GM19397 (cell line): ENCODE data around the gene ARCN1.
"Not testable (repeated sequence)": the region's sequence is repeated elsewhere in the genome, so short reads cannot be mapped to it uniquely, and the experiment has no call there.

Source experiments
- ATAC-seq: cut with Tn5 transposase; IDR thresholded peaks from one replicate; pipeline ENCODE4 v1.9.1; 2021; ENCODE audit warnings: mild to moderate bottlenecking, moderate library complexity; ENCODE audit not compliant: unreplicated experiment

The ARCN1 gene

DNA sequence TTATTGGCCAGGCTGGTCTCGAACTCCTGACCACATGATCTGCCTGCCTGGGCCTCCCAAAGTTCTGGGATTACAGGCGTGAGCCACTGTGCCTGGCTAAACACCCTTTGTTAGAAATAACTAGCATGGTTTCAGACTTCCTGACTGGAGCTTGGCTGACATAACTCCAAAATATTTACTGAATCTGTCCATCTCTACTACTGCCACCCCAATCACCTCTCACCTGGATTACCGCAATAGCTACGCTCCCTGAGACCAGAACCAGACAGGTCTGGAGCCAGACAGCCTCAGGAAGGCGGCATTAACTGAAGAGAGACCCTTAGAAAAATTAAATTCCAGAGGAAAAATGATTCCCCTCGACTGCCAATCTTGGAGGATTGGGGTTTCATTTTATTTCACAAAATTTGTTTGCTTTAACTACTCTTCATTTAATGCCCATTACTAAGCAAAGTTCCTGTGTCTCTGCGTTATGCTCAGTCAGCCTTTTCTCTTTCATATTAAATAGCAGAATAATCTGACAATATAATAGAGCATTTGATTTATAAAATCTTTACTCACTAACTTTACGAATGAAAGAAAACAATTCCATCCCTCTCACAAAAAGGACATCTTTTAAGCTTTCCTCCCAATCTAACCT lies 28.1 kb upstream of the ARCN1 start:
- no peak for ATAC-seq

DNA sequence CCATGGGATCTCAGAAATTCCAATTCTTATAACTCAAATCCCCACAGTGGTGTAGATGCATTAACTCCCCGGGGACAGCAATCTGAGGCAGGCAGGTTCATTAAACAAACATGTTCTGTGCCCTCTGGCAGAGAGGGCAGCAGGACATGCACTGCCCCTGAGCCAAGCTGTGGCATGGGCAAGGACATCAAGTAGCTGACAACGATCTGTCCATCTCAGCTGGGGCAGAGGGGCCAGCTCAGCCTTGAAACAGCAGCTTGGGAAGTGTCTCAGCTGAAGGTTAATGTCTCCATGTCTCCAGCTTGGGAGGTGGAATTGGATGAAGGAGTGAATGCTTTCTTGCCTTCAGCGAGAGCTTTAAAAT lies 27.6 kb upstream of the ARCN1 start:
- no peak for ATAC-seq

DNA sequence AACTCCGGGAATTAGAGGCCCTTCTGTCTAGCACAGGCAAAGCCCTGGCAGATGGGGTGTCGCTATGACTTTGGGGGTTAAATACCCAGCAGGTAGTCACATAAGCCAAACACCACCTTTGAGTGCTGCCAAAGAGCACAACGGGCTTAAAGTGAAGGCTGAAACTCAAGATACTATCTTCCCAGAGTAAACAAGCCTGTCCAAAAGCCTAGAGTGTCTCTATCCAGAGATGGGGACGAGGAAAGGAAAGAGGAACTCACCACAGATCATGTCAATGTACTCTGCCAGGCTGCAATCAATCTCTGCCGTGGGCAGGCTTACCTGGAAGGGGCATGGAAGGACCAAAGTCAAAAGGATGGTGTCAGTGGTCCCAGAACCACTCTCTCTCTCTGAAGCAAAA lies 26.7 kb upstream of the ARCN1 start:
- ATAC-seq: no peak

DNA sequence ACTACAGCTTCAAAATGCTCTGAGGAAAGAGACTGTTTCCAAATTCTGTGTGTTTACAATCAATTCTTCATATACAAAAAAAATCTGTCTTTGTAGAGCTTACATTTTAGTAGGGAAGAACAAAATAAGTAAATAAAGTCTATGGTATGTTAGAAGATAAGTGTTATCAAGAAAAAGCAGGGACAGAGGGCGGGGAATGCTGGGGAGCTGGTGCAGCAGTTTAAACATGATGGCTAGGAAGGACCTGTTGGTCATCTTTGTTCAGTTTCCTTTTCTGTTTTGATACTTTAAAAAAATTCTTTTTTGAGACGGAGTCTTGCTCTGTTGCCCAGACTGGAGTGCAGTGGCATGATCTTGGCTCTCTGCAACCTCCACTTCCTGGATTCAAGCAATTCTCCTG lies 25.1 kb upstream of the ARCN1 start:
- ATAC-seq: no peak

DNA sequence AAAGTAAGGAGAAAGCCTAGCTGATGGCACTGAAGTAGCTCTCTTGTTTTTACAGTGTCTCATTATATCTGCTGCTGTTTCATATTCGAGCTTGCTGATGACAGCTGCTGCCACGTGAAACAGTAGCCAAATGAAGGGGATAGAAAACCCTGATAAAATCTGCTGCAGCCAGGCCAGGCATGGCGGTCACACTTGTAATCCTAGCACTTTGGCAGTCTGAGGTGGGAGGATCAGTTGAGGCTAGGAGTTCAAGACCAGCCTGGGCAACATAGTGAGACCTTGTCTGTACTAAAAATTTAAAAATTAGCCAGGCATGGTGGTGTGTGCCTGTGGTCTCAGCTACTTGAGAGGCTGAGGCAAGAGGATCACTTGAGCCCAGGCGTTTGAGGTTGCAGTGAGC lies 19.9 kb upstream of the ARCN1 start:
- ATAC-seq: no peak

DNA sequence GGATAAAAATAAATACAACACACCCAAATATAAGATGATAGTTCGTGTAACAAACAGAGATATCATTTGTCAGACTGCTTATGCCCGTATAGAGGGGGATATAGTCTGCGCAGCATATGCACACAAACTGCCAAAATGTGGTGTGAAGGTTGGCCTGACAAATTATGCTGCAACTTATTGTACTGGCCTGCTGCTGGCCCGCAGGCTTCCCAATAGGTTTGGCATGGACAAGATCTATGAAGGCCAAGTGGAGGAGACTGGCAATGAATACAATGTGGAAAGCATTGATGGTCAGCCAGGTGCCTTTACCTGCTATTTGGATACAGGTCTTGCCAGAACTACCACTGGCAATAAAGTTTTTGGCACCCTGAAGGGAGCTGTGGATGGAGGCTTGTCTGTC lies 11.4 kb upstream of the ARCN1 start:
- no peak for ATAC-seq

DNA sequence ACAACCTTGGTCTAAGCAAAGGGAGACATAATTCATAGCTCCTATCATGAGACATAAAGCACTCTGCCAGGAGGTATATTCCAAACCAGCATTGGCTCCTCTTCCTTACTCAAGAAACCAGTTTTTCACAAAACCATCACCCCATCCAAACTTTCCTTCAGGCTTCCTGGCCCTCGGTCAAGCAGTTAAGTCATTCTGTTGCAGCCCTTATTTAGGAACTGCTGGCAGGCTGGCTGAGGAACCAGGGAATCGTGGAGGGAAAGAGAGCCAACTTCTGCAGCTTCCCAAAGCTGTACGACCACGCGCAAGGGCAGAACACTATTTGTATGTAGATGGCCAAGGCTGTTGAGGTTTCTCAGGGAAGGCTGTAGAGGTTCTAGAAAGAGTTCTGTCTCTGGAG lies 7.2 kb upstream of the ARCN1 start:
- ATAC-seq: no peak

DNA sequence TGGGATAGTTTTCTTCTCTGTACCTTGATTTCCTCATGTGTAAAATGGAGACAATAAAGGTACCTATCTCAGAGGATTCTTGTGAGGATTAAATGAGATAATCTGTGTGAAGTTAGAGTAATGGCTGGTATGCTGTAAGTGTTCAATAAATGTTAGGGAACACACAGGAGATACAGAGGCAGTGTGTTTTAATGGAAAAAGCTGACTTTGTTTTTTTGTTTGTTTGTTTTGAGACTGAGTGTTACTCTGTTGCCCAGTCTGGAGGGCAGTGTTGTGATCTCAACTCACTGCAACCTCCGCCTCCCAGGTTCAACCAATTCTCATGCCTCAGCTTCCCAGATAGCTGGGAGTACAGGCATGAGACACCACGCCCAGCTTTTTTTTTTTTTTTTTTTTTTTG lies 2.5 kb upstream of the ARCN1 start:
- ATAC-seq: no peak

DNA sequence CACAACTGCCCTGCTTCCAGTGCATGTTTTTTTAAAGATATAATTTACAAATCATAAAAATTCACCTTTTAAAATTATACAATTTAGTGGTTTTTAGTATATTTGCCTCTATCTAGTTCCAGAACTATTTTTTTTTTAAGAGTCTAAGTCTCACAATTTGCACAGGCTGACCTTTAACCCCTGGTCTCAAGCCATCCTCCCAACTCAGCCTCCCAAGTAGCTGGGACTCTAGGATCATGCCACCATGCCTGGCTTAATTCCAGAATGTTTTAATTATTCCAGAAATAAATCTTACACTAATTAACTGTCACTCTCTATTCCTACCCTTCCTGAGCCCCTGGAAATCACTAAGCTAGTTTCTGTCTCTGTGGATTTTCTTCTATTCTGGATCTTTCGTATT lies 1.4 kb upstream of the ARCN1 start:
- ATAC-seq: no peak

DNA sequence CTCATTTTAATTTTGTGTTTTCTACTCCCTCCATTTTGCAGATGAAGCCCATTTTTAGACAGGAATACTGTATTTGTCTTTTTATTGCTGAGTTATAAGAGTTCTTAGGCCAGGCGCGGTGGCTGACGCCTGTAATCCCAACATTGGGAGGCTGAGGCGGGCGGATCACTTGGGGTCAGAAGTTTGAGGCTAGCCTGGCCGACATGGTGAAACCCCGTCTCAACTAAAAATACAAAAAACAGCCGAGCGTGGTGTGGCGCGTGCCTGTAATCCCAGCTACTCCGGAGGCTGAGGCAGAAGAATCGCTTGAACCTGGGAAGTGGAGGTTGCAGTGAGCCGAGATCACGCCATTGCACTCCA lies 528 bp upstream of the ARCN1 start:
- ATAC-seq: not testable (repeated sequence)

DNA sequence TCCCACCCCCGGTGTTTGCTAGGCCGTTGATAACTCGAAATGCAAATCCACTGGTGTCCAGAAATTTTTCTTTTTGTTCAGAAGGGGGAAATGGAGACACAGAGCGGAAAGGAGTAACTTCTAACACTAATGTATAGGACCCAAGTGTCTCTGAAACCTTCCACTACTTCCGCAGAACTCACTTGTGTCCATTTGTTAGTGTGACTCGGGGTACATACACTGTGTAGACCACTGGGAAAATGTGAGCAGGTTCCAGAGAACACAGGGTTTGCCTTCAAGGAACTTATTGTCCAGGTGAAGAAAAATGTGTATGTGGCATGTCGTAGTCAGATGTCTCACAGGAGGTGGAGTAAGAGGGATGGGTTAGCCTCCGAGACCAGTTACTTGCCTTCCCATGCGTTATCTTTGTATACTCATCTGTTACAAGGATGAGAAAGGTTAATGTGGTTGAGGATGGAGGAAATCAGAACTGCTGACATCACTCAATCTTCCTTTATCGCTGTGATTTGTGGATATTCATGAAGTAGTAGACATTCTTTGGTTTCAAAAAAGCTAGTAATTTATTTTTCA lies 857 bp downstream of the ARCN1 start:
- ATAC-seq: peak; percentile 12

DNA sequence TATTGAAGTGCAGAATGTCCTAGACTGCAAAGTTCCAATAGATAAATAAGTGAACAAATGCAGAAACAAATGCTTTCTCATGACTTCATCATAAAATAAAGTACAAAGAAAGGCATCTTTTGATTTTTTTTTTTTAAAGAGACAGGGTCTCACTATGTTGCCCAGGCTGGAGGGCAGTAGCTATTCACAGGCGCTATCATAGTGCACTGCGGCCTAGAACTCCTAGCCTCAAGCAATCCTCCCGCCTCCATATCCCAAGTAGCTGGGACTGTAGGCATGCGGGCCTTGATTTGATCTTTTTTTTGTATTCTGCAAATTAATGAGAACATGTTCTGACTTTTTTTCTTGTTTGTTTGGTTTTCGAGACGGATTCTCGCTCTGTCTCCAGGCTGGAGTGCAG lies 2.4 kb downstream of the ARCN1 start:
- no peak for ATAC-seq

DNA sequence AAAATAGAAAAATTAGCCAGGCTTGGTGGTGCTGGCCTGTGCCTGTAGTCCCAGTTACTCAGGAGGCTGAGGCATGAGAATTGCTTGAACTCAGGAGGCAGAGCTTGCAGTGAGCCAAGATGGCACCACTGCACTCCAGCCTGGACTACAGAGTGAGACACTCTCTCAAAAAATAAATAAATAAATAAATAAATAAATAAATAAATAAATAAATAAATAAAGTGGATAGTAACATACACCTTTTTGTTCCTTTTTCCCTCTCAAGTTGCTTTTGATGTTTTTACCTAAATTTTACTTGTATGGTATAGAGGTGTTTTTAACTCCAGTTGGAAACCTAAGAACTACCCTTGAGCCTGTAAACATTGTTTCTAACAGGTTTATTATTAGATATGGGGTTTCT lies 5.8 kb downstream of the ARCN1 start:
- not testable (repeated sequence) for ATAC-seq

DNA sequence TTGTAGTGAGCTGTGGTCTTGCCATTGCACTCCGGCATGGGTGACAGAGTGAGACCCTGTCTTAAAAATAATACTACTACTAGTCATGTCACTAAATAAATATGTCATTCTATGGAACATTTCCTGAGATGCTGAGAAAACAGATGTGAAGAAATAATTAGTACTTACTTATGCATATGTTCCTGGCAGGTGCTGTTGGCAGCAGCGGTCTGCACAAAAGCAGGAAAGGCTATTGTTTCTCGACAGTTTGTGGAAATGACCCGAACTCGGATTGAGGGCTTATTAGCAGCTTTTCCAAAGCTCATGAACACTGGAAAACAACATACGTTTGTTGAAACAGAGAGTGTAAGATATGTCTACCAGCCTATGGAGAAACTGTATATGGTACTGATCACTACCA lies 8.8 kb downstream of the ARCN1 start:
- ATAC-seq: no peak

DNA sequence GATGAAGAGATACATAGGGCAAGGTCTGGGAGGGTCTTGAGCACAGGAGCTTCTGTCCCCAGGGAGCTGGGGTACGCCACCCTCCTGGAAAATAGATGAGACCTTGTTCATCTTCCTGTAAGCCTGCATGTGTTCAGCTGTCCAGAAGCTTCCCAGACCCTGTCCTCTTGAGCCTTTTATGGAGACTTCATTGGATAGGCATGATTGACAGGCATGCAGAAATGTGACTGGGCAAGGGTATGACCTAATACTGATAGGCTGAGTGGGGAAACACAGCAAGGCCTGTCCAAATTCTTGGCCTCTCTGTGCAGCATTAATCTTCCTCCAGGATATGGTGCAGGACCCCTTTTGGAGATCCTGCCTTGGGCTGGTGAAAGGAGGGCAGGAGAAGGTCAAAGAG lies 15.7 kb downstream of the ARCN1 start:
- no peak for ATAC-seq

DNA sequence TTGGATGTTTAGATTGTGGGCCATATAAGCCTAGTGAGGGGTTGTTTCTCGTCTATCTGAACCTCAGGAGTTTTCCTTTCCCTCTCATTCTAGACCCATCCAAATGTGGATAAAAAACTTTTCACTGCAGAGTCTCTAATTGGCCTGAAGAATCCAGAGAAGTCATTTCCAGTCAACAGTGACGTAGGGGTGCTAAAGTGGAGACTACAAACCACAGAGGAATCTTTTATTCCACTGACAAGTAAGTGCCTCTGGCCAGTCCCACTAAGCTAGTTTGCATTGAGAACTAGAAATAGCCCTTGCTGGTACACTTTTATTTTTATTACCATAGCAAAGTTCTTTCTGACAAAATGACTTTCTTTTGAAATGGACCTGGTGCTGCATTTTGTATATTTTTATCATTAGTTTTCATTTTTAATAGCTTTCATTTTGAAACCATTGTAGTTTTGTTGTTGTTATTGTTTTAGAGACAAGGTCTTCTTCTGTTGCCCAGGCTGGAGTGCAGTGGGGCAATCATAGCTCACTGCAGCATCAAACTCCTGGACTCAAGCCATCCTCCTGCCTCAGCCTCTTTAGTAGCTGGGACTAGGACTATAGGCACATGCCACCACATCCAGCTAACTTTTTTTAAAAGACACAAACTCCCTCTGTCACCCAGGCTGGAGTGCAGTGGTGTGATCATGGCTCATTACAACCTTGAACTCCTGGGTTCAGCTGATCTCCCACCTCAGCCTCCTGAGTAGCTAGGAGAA lies 20.6 kb downstream of the ARCN1 start:
- no peak for ATAC-seq

DNA sequence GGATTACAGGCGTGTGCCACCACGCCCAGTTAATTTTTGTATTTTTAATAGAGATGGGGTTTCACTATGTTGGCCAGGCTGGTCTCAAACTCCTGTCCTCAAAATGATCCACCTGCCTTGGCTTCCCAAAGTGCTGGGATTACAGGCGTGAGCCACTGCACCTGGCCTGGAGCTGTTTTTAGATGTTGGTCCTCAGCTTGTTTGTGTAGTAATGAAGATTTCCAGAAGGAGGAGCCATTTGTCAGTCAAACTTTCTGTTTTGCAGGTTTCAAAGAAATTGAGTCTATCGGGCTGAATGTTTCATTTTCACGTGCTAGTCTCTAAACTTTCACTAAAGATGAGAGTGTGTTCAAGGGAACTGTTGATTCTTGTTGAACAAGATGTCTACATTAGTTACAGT lies 22.8 kb downstream of the ARCN1 start:
- ATAC-seq: not testable (repeated sequence)

DNA sequence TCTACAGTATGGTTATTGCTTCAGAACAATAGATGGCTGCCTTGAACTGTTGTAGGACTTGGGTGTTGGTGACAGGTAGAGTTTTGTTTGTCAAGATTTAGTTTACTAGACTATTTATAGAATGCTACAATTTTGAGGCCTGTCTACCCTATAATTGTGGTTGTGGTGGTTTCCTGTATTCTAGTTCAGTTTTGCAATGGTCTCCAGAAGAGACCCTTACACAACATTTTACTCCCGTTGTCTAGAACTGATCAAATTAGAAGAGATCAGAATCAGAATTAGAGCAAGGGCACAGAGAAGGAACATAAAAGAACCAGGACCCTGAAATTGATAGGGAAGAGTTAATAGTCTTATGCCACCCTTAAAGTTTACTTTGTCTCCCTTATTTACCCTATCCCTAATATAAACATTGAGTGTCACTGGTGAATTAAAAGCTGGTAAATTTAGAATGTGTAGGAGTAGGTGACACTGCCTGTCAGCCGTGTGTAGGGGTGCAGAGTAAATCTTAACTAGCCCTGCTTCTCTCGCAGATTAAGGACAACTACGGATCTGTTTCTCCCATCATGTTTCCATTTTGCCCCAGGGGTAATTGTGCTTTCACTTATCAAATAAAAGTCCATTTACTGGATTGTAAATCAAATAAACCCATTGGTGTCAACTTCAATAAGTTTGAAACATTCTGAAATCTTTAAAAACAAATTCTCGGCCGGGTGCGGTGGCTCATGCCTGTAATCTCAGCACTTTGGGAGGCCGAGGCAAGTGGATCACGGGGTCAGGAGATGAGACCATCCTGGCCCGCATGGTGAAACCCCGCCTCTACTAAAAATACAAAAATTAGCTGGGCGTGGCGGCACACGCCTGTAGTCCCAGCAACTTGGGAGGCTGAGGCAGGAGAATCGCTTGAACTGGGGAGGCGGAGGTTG lies 24.3 kb downstream of the ARCN1 start:
- no peak for ATAC-seq

DNA sequence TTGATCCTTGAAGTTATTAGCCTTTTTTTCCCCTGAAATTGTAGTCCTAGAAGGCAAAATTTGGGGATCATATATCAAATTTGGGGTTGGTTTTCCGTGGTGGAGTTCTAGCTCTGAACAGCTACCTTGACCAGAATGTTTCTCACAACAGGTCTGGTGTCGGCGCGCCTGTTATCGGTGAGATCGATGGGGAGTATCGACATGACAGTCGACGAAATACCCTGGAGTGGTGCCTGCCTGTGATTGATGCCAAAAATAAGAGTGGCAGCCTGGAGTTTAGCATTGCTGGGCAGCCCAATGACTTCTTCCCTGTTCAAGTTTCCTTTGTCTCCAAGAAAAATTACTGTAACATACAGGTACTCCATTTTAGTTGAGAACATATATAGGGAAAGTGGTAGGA lies 25.3 kb downstream of the ARCN1 start:
- ATAC-seq: no peak

DNA sequence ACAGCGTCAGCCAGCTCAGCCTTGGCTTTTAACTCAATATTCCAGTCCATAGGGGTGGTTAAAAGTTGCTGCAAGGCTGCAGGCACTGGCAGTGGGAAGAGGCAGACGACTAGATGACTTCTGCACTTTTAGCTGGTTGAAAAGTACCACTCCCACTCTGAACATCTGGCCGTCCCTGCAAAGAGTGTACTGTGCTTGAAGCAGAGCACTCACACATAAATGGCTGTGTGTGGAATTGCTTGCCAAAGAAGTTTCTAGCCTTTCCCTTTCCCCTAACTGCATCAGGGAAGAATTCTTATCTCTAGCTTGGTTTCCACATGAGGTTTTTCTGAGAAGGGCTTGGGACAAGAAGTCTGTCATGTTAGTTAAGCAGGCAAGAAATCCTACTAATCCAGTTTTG lies 30.1 kb downstream of the ARCN1 start:
- no peak for ATAC-seq

DNA sequence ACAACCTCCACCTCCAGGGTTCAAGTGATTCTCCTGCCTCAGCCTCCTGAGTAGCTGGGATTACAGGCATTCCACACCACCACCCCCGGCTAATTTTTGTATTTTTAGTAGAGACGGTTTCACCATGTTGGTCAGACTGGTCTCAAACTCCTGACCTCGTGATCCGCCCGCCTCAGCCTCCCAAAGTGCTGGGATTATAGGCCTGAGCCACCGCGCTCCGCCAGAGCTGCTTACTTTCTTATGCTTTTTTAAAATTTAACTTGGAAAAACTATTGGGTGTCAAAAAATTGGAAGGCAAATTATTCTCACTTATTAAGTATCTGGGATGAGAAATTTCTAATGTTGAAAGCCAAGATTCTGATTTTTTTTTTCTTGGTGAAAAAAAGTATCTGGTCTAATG lies 31.5 kb downstream of the ARCN1 start:
- ATAC-seq: not testable (repeated sequence)

DNA sequence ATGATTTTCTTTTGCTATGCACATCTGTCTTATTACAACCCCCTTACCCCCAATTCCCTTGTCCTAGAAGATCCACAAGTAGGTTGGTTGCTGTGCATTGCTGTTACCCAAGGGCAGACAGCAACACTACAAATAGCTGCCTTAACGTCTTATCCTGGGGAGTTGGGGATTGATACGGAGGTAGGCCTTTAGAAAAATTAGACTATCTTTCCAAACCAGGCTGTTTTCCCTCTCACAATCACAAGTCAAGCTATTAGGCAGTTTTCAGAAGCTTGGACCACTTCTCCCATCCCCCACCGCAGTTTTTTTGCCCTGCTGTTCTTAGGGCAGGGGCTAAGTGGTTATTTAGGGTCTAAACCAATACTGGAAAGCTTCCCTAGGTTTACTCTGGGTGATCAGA lies 32.4 kb downstream of the ARCN1 start:
- no peak for ATAC-seq
